Heart left ventricle (tissue), 16 donors: ENCODE results near the gene BYSL. TPM values are rescaled to one million over a fixed set of nuclear protein-coding genes. Genes with fewer than 3 reads are reported as not detected.

ENCODE experiments used
- ATAC-seq, 4 donors: fragments of 200-7000 bp; cut with Tn5 transposase; one replicate each; pipeline ENCODE4 v1.9.1; 2020 to 2022; ENCODE audit warnings: moderate library complexity in 4 of 4, mild to moderate bottlenecking in 3 of 4, moderate number of reproducible peaks in 1 of 4
- DNase-seq, 5 donors: peaks; one replicate each; pipeline ENCODE4 v3.0.0-alpha.2; 2020
- H3K27ac ChIP-seq, 12 donors: fragments of 200-600 bp; sonication (generic) in 4 of 12; one replicate each; pipeline versions ENCODE4 v1.5.0 to v1.8.0; 2016 to 2022; ENCODE audit warnings: mild to moderate bottlenecking in 2 of 12
- H3K27me3 ChIP-seq, 9 donors: fragments of 200-600 bp; sonication (generic) in 2 of 9; one replicate each; pipeline versions ENCODE4 v1.5.1 to v1.8.0; 2016 to 2022; ENCODE audit warnings: mild to moderate bottlenecking in 3 of 9
- H3K36me3 ChIP-seq, 9 donors: fragments of 200-600 bp; sonication (generic) in 2 of 9; one replicate each; pipeline versions ENCODE4 v1.5.0 to v1.8.0; 2018 to 2022; ENCODE audit warnings: mild to moderate bottlenecking in 2 of 9
- H3K4me1 ChIP-seq, 12 donors: fragments of 200-600 bp; sonication (generic) in 4 of 12; one replicate each; pipeline versions ENCODE4 v1.5.0 to v1.8.0; 2016 to 2022; ENCODE audit warnings: mild to moderate bottlenecking in 3 of 12
- H3K4me3 ChIP-seq, 12 donors: fragments of 200-600 bp; sonication (generic) in 4 of 12; one replicate each; pipeline versions ENCODE4 v1.5.0 to v1.8.0; 2017 to 2022; ENCODE audit warnings: mild to moderate bottlenecking in 9 of 12, moderate library complexity in 4 of 12
- H3K9me3 ChIP-seq, 12 donors: fragments of 200-600 bp; sonication (generic) in 4 of 12; one replicate each; pipeline versions ENCODE4 v1.5.0 to v1.8.0; 2016 to 2022; ENCODE audit warnings: mild to moderate bottlenecking in 1 of 12
- POLR2A ChIP-seq, 2 donors: fragments of 450-650 bp; IDR thresholded peaks; one replicate each; pipeline ENCODE4 v1.6.1; 2017; ENCODE audit warnings: antibody characterized with exemption in 2 of 2, mild to moderate bottlenecking in 2 of 2, moderate library complexity in 2 of 2
- WGBS, 4 donors: extraction: QIAGEN DNeasy Blood & Tissue Kit in 2 of 4; methylation state at CpG; one replicate each; pipeline versions ENCODE4 v1.1.5 to v1.1.7; 2013 to 2018; 5-methylcytosine and 5-hydroxymethylcytosine counted together
- intact Hi-C, 10 donors: fragments of 100-400 bp; cut with DNase I; formaldehyde crosslinking; loops; one replicate each; pipeline versions ENCODE4 v1.11.1 to v1.14.2; 2022
- polyA plus RNA-seq, 2 donors: library from polyadenylated mRNA; stranded (reverse); fragments of 200-250 nt; gene quantifications; one replicate each; pipeline ENCODE4 v1.2.3, GENCODE V29; 2013
- total RNA-seq, 9 donors: library from RNA; depleted of rRNA in 2 of 9; stranded (reverse); fragments of >200 nt in 2 of 9; fragmentation: NEBNext Ultra II Directional in 3 of 9; extraction: Animal tissue kit (Norgen Biotek cat#: 25700) in 3 of 9; gene quantifications; one replicate each; pipeline versions ENCODE4 v1.1.0 to v1.2.4, GENCODE V29; 2016 to 2023
- TF ChIP-seq, protein P1 (sequence below), 12 donors: fragments of 200-600 bp; sonication (generic) in 4 of 12; IDR thresholded peaks; one replicate each; pipeline versions ENCODE4 v1.5.0 to v1.8.0; 2018 to 2022; ENCODE audit warnings: antibody characterized with exemption in 12 of 12, mild to moderate bottlenecking in 5 of 12
- donor health status: ischemic (EF 13 %, LVEDD 7.1; RV severe dilation, severe dysfunction).
- donor health status: healthy with polysubstance abuse.
- donor health status: DM: no; HTN: yes; CAD: no.
- donor health status: DM: no; HTN: no; CAD: no.
- donor health status: ischemic (EF 25% LVEDD 6.9; RV normal size, moderate dysfunction).
- donor health status: ischemic (EF 25% LVEDD 5.7; RV mildly dilated, moderate dysfunction).
- donor health status: healthy.
- donor health status: DM: yes; HTN: yes; CAD: no.
- donor health status: ischemic (EF 35%, LVEDD 5.7; RV mildly dilated, moderate dysfunction).
- donor health status: nonischemic (EF 11% LVEDD 7.7; RV severe dilation, severe dysfunction).
- donor health status: DM: yes; HTN: yes; CAD: no.
- donor health status: PGD.
- donor health status: ischemic (EF 29% LVEDD 5.4; RV normal size, mild dysfunction).
- donor health status: nonischemic (EF 23%, LVEDD 6.1; RV moderate dilation, normal function).

The BYSL gene
- total and polyA plus RNA-seq, 11 donors = 4.5 to 26.3 (median 9.2) TPM

DNA sequence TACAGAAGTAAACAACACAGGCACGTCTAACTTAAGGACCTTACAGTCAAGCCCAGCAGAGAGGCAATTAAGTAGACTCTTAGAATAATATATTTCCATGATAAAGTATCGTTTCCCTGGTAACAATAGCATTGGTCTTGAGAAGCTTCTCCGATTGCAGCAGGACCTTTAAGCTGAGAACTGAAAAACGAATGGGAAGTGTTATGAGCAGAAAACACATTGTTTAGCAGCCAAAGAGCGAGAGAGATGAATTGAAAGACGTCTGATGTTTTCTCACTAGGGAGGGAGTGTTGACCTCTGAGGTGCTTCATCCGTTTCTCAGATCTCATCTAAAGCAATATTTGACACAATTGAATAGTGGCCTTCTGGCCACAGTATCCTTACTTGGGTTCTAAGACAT lies 855 bp downstream of the BYSL start:
- peak overlapping the region in 5 of 12 donors; percentile 97 to 99 (median 99) for H3K27ac ChIP-seq
- intact Hi-C loops = loop anchor here in 7 of 10 donors (5.0 to 10.0 kb wide), 5 partner anchors 120 to 295 kb away; partner anchors contain the start of genes MRPS10 (in 3 of the 7) and TOMM6 (in 3 of the 7)
- H3K4me3 ChIP-seq = peak overlapping the region; percentile 64 to 93 (median 83)
- ATAC-seq (no peak), DNase-seq (no peak)
- peaks cover 3 to 44% (median 23%) of the 10 kb centered on the region in 12 donors for H3K4me1 ChIP-seq
- no peaks in the 10 kb centered on the region for H3K27me3 ChIP-seq
- 8 to 10% (median 9%) methylated on average over 7 of the region's 7 CpGs for WGBS, 4 donors
- peaks cover 0 to 26% (median 5%) of the 10 kb centered on the region in 9 donors for H3K36me3 ChIP-seq
- H3K9me3 ChIP-seq = no peaks in the 10 kb centered on the region
- TF ChIP-seq, protein P1, sequence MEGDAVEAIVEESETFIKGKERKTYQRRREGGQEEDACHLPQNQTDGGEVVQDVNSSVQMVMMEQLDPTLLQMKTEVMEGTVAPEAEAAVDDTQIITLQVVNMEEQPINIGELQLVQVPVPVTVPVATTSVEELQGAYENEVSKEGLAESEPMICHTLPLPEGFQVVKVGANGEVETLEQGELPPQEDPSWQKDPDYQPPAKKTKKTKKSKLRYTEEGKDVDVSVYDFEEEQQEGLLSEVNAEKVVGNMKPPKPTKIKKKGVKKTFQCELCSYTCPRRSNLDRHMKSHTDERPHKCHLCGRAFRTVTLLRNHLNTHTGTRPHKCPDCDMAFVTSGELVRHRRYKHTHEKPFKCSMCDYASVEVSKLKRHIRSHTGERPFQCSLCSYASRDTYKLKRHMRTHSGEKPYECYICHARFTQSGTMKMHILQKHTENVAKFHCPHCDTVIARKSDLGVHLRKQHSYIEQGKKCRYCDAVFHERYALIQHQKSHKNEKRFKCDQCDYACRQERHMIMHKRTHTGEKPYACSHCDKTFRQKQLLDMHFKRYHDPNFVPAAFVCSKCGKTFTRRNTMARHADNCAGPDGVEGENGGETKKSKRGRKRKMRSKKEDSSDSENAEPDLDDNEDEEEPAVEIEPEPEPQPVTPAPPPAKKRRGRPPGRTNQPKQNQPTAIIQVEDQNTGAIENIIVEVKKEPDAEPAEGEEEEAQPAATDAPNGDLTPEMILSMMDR (IDR thresholded peaks at IDR 0.05) = no peak
- TF ChIP-seq POLR2A (IDR thresholded peaks at IDR 0.05) = no peak

DNA sequence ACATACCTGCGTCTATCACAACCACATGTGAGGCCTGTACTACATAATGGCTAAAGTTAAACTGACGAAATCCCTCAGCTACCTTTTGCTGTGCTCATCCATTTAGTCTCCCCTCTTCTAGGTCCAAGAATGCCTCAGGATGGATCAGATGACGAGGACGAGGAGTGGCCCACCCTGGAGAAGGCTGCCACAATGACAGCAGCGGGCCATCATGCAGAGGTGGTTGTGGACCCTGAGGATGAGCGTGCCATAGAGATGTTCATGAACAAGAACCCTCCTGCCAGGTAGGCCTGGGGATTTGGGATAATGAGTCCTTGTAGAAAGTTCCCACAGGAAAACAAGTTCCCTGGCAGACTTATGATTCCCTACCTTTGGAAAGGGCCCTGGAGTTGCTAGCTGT lies 6.0 kb downstream of the BYSL start:
- intact Hi-C loops = loop anchor here in 2 of 10 donors (10.0 kb wide), 1 partner anchor 288 kb away; the partner anchor contains the start of gene MRPS10 (in 2 of the 2)
- WGBS, 4 donors = 91 to 96% (median 93%) methylated on average over 6 of the region's 6 CpGs
- no peak for ATAC-seq
- Histone ChIP-seq H3K9me3 (no peaks in the 10 kb centered on the region), H3K27me3 (no peaks in the 10 kb centered on the region), H3K27ac (no peak overlapping the region), H3K4me3 (no peak overlapping the region), H3K4me1 (peaks cover 0 to 15% (median 6%) of the 10 kb centered on the region in 12 donors), H3K36me3 (peaks cover 0 to 71% (median 55%) of the 10 kb centered on the region in 9 donors)
- no peak for DNase-seq
- TF ChIP-seq POLR2A (IDR thresholded peaks at IDR 0.05) = no peak
- TF ChIP-seq, protein P1 (IDR thresholded peaks at IDR 0.05) = no peak

DNA sequence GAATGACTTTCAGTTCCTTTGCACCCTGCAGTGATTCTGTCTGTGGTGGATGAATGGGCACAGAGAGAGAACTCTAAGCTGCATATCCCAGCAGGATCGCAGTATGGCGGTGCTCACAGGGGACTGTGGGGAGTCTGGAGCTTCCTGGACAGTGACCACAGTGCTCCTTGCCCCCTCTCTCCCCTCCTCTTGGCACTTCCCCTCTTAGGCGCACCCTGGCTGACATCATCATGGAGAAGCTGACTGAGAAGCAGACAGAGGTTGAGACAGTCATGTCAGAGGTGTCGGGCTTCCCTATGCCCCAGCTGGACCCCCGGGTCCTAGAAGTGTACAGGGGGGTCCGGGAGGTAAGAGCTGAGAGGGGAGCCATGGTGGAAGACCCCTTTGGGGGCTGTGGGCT lies 8.6 kb downstream of the BYSL start:
- no peak for TF ChIP-seq POLR2A (IDR thresholded peaks at IDR 0.05)
- TF ChIP-seq, protein P1 (IDR thresholded peaks at IDR 0.05) = no peak
- Histone ChIP-seq H3K27ac (no peak overlapping the region), H3K4me1 (peaks cover 0 to 7% (median 0%) of the 10 kb centered on the region in 12 donors), H3K9me3 (no peaks in the 10 kb centered on the region), H3K36me3 (peaks cover 0 to 91% (median 82%) of the 10 kb centered on the region in 9 donors), H3K27me3 (no peaks in the 10 kb centered on the region), H3K4me3 (no peak overlapping the region)
- ATAC-seq = peak in 1 of 4 donors; percentile 27
- 90 to 91% (median 90%) methylated on average over 5 to 6 of the region's 6 CpGs for WGBS, 4 donors
- intact Hi-C loops = loop anchor here in 3 of 10 donors (10.0 kb wide), 2 partner anchors 85 to 285 kb away; partner anchors contain the start of gene MRPS10 (in 2 of the 3)
- DNase-seq = no peak

DNA sequence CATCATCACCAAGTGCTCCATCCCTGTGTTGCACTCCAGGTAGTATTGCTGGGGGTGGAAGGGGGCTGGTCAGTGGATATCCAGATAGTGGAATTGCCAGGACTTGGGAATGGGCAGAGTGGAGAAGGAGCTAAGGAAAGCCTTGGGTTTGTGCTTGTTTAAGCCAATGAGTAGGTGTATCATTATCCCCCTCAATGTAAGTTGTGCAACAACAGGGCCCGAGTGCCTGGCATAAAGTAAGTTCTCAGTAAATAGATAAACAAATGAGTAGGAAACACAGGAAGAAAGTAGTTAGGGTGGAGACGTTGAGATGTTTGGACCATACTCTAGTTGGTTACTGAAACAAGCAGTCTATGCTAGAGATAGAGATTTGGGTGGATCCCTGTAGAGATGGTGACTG lies 10.5 kb downstream of the BYSL start:
- H3K36me3 ChIP-seq = peaks cover 0 to 100% (median 95%) of the 10 kb centered on the region in 9 donors
- no peak overlapping the region for H3K27ac ChIP-seq
- H3K4me3 ChIP-seq = no peak overlapping the region
- no peaks in the 10 kb centered on the region for H3K9me3 ChIP-seq
- H3K27me3 ChIP-seq = no peaks in the 10 kb centered on the region
- no peak for ATAC-seq
- TF ChIP-seq POLR2A (IDR thresholded peaks at IDR 0.05) = no peak
- 59 to 71% (median 64%) methylated on average over 2 of the region's 2 CpGs for WGBS, 4 donors
- peaks cover under 1 to 26% (median 9%) of the 10 kb centered on the region in 12 donors for H3K4me1 ChIP-seq
- intact Hi-C loops = loop anchor here in 1 of 10 donors (10.0 kb wide), 1 partner anchor 87 kb away; no protein-coding TSS in a partner anchor
- DNase-seq = no peak
